Measurements from ENCODE around the gene ZNF345.

The ZNF345 gene

GRCh38 chr19:36916991-36917390 lies 66.3 kb downstream of the ZNF345 start:
- in situ Hi-C loops (cut with HindIII; ENCODE audit: low sequenced_read_pairs) = no loop called here

GRCh38 chr19:36918090-36918489 lies 67.4 kb downstream of the ZNF345 start:
- in situ Hi-C loops (cut with HindIII; ENCODE audit: low sequenced_read_pairs) = no loop called here
